NCI-H2171 (cell line): ENCODE data around the gene ALCAM.

ENCODE experiments used
- DNase-seq: peaks from one replicate; lab custom pipeline; 2025; lab: John Stamatoyannopoulos, UW

Gene ALCAM

DNA sequence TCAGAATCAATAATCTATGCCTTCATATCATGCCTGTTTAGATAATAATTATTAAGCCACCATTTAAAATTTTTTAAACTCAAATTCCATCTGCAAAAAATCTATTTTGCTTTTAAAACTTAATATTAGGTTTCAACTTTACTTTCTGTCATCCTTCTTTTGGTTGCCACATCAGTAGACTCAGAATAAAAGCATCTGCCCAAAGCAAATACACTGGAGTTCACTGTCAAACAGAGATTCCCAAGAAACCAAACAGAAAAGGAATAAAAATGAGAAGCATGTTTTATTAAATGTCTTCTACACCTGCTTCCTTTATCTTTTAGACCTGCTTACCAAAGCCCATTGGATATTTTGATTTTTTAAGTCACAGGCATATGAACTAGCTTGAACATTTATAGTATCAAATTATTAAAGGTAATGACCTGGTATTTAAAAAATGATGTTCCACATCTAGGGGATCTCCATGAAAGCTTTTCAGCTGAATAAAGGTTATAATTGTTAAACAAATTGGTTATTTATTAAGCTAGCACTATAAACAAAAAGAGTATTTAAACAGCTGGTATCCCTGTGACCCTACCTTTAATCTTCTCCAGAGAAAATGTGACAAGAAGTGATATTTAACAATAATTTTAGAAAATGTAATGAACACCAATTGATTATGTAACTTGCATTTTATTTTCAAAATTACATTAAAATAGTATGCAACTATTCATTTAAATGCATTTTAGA lies 62.5 kb downstream of the ALCAM start:
- DNase-seq = no peak

DNA sequence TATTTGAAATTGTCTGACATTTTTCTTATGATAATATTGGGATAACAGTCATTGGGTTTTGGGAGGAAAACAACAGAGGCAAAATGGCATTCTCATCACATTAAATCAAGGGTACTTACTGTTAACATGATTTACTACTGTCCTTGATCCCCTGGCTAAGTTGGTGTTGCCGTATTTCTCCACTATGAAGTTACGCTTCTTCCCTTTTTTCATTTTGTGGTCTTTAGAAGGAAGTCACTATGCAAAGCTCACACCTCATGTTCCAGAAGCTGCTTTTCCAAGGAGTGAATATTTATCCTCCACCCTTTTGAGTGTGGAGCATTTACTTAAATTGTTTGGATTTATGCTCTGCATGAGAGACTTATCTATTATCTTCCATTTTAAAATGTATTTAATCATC lies 63.7 kb downstream of the ALCAM start:
- no peak for DNase-seq

DNA sequence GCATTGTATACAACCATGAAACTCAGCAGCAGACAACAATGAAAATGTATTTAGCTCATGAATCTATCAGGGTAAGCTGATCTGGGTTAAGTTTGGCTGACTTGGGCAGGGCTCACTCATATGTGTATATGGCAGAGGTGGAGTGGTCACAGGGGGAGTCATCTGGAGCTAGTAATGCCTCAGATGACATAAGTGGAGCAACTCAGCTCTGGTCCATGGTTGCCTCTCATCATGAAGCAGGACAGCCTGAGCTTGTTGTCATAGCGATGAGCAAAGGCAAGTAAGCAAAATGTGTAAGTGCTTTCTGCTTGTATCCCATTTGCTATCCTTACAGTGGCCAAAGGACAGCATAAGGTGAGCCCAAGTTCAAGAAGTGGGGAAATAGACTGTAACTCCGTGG lies 64.5 kb downstream of the ALCAM start:
- DNase-seq = no peak

DNA sequence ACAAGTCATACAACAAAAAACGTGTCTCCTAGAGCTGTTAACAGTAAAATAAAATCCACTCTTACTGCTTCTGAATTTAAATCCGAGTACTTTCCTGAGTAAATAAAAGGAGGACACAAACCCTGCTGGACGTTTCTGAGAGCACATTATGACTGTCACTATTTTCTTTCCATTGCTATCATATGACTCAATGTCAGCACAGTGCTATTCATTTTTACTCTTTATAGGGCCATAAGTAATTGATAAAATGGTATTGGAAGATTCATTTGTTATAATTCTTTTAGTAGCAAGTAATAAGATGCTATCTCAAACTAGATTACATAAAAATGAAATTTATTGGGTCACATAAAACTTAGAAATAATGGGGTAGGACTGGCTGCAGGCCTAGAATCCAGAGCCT lies 68.6 kb downstream of the ALCAM start:
- no peak for DNase-seq

DNA sequence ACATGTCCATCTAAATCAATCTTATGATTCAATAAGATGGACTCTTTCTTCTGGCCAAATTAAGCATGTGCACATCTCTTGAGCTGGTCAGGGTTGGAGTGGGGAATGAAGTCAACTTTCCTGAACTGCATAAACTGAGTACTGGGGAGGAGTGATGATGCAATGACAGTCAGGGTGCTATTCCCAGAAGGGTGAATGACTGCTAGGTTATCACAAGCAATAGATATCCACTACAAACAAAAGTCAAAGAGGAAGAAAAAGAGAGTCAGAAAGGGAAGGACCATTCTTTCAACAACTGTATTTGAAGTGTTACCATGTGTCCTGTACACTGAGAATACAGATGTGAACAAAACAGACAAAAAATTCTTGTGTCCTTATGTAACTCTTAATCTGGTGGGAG lies 70.0 kb downstream of the ALCAM start:
- no peak for DNase-seq

DNA sequence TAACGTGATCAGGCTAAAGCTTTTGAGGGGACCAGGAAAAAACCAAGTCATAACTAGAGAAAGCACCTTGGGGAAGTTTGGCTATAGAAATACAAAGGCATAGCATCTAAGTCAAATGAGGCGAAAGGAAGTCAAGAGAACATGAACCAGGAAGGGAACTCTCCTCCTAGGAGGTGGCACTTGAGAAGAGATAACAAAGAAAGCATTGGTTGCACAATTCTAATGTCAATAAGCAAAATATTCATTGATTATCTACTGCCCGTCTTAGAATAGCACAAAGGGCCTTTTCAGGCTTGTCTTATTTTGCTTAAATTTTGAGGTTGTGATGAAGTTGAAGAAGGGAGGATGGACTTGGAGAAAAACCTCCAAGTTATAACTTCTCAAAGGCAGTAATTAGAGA lies 73.4 kb downstream of the ALCAM start:
- no peak for DNase-seq

DNA sequence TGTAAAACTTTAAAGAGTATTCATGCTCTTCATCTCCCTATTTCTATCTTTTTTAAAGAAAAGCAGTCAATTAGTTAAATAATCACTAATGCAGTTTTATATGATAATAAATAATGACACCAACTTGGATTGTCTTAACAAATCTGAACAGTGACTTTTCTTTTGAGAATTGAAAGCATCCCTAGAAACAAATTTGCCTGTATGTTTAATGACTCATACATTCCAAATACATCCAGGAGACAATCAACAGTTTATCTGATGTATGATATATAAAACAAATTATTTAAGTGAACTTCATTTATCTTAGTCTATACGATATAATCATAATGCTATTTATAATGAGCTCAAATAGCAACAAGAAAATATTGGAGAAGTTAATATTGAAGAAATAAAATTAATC lies 78.0 kb downstream of the ALCAM start:
- DNase-seq = no peak

DNA sequence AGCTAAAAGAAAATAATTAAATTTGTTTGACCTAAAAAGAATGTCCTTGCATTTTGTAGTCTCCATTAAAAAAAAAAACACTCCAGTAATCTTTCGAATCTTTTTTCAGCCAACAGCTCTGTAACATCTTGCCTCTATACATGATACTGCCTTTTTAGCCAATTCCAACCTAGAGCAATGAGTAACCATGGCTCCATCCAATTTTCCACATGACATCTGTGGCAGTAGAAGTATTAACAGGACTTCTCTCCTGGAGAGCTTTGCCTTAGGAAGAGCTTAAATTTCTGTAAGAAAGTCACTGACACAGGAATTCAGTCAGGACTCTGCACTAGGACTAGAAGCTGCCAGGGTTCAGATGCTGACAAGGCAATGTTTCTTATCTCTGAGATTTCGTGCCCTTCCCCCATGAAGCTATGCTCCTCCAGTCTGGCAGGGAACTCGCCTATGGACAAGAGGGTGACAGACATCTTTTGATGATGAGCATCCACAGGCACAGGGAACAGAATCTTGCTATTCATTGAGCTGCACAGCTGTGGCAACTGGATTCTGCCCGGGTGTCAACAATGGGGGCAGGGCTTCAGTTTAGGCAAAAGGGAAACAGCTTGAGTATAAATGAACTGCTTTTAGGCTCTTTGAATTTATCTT lies 81.8 kb downstream of the ALCAM start:
- no peak for DNase-seq

DNA sequence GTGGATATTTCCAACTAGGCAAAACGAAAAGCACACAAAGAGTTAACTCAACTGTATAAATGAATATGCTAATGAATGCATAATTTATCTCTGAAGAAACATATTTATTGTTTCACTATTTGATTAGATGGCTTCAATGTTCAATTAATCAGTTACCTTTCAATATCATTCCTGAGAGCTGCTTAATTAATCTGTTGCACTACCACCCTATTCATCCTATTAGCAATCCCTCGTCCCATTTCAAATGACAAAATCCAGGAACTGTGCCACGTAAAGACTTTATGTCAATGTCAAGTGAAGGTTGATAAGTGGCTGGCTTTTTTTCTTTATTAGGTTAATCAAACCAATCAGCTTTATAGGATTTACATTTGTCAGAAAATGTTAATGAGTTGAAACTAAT lies 82.7 kb downstream of the ALCAM start:
- DNase-seq = no peak

DNA sequence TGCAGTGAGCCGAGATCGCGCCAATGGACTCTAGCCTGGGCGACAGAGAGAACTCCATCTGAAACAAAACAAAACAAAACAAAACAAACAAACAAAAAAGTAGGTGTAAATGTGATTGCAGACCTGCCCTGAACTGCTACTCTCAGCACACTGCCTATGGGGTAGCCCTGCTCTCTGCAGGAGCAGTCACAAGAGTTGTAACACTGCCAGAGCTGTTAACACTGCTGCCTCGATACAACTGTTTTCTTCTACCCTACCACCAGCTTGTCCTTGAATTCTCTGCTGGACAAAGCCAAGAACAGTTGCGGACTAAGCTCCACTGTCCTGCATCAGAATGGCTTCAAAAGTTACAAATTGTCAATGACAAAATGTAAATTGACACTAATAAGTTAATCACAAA lies 89.3 kb downstream of the ALCAM start:
- no peak for DNase-seq

DNA sequence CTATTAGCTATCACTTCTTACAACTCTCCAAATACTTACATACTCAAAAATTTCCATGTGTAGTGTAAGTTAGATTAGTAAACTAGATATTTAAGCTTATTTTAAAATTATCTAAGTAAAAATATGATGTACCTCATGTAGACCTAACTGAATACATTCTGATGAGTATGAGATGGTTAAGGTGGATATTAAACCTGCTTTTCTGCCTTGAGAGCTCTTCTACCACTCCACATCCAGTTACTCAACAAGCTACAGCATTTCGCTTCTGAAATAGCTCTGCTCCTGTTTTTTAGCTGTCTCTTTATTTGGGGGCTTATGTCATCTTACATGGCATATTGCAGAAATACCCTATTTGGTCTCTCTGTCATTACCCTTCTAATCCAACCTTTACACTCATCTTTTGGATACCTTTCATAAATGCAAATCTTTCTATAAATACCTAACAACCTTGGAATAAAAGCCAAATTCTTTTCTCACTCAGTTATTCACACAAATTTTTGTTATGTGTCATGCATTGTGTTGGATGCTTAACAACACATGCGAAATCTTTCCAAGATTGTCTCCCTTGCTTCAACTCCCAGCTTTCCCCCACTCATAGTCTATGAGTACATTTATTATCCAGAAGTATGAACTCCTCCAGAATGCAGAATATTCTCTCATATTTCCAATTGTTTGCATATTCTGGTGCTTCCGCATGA lies 92.0 kb downstream of the ALCAM start:
- no peak for DNase-seq

DNA sequence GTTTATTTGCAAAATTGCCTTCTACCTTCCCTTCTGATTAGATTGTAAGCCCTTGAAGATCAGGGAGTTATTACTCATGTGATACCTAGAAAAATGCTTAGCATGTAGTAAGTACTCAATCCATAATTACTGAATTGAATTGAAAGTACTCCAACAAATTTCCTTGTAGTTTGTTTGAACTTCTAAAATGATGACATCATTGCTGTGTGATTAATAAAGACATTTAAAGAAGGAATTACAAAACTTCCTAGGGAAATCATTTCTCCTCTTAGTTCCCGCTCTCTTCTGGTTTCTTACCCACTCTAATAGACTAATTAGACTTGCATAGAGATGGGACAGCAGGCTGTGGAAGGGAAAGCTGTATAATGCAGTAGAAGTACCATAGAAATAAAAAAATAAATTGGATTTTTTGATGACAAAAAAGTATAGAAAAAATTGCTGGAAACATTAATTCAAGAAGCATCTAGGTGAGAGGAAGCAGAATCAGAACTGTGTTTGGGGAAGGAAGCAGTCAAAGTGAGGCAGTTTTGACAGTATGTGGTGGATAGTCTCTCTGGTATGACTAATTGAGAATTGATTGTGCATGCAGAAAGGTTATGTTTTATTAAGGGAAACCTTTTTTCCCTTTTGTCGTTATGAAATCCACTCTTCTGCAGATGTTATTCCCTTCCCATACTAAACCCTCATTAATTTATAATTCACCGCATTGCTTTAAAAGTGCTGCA lies 93.0 kb downstream of the ALCAM start:
- DNase-seq = no peak

DNA sequence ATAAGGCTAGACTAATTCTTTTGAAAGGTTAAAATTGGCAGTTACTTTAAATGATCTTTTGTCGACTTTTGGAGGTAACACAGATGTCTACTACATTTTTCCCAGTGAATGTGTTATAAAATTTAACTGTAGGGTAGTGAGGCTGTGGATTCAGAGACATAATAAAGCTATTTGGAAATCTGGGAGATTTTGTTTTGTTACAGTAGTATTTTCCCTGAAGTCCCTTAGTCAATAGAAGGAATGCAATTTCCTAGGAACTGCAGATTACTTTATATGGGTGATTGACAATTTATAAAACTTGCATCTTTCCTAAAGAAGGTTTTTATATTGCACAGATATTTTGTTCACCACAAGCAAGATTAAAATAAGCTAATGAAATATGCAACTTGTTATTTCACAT lies 96.9 kb downstream of the ALCAM start:
- no peak for DNase-seq

DNA sequence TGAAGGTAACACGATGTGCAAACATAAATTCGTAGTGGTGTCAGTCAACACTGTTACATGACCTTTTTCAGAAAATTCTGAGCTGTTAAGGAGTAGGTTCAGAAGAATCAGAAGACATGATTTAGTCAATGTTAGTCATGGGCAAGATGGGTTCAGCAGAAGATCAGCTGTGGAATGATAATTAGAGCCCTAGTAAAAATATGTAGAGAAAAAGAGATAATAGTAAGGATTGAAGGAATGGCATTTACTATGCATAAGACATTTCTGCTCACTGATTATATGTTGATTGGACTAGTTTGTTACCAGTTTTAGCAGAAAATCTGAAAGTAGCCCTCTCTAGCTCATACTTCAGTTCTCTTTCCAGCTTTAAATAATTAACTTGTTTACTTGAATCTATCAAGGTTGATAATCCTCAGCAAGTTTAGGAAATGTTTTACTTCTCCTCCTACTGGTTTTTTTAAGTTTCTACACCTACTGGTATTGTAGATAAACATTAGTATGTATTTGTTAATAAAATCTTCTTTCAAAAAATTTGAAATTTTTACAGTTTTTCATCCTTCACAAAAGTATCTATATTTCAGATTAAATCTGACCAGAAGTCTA lies 98.6 kb downstream of the ALCAM start:
- DNase-seq = no peak

DNA sequence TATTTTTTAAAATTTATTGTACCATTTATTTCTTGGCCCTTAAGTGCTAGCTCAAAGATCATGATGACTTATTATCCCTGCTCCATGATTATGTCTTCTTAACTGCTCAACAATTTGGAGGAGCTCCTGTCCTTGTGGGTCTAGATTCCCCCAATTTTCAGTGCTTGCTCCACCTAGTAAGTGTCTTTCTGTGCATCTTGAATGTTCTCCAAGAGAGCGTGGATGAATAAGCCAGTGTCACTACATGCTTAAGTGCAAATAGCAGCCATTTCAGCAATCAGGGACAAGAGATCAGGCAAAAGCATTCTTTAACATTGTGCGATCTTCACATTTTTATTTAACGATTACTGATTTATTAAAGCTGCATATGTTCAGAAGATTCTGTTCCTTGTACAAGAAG lies 99.4 kb downstream of the ALCAM start:
- DNase-seq = no peak

DNA sequence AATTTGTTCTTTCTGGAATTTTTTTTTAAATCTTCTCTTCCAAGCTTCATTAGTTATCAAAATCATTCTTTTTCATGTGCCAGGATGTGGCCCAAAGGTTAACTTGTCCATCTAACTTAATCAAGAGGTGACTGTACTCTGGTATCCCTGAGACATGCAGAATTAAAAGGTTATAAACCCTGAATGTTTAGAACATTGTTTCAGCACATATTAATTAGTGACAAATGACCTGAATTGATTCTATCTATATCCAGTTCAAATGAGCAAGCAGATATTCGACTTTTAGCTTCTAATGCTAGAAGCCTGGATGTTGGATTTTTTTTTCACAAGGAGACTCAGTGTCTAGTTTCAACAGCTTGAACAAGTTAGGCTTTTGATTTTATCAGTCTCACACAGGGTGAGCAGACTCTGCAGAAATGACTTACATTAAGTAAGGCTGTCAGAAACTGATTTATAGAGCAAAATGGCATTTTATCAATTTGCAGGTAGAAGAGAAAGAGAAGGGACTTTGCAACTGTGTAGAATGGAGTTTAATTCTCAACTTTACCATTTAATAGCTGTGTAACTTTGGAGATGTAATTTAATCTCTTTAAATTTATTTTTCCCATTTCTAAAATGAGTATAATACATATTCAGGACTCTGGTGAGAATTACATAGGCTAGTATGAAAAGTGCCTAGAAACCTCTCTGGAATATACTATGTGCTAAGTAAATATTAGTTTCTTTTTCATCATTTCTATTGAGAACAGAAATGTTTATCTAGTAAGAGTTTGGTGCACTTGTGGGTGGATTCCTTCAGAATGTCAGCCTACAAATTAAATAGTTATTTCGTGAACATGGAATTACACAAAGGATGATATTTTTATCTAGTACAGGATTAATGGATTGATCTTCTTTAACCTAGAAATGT lies 100.0 kb downstream of the ALCAM start:
- peak; percentile 8 for DNase-seq

DNA sequence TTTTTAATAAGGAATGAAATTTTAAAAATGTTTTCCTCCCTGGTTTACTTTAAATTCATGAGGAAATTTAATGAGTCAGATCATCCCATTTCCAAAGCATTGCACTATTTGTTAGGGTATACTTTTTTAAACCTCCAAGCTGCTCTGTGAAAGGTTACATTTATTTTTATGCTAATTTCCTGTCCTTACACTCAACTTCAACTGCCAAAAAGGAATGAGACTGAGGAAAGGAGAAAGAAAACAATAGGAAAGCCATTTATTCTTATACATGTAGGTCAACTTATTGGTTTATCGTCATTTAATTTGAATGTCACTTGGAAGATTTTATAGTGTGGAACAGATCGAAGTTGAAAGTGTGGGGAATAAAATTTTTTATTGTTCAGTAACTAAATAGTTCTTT lies 104.1 kb downstream of the ALCAM start:
- no peak for DNase-seq

DNA sequence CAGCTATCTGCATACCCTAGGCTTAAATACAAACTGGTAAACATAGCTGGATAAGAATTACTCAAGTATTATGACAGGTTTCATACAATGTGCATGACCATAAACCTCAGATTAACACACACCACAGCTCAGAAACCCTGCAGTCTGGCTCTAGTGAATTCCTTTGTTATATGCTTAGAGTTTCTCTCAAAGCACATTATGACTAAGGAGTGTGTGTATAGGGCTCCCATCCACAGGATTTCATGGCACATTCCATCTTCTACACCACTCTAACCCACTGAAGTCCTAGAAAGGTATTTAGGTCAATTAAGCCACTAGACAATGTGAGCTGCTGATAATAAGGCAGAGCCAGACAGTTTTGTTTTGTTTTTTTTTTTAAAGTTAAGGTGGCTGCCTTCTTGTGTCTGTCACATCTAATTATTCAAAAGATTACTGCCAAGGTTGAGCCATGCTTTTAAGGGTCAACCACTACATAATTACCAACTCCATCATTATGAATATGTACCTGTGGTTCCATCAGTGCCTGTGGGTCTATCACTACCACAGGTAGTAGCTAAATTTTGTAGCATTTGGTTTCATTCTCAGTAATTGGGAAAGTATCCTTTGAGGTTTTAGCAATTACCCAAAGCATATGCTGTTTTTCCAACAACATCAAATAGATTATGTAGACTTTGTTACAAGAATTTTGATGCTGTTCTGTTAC lies 107.0 kb downstream of the ALCAM start:
- DNase-seq = no peak

DNA sequence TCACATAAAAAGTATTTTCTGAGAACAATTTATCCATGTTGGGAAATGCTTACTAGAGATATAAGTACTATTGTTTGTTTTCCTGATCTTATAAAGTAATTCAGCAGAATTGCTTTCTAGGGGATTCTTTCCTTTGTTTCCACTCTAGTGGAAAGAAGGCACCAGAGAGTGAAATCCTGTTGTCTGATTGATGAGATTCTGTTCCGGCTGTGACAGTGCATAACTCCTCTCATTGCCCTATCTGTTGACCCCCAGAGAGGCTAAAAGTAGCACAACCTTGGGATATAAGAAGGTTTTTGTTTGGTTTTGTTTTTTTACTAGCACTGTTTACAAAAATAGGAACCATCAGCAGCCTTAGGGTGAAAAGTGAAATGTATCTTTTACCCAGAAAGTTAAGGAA lies 114.1 kb downstream of the ALCAM start:
- DNase-seq = no peak

DNA sequence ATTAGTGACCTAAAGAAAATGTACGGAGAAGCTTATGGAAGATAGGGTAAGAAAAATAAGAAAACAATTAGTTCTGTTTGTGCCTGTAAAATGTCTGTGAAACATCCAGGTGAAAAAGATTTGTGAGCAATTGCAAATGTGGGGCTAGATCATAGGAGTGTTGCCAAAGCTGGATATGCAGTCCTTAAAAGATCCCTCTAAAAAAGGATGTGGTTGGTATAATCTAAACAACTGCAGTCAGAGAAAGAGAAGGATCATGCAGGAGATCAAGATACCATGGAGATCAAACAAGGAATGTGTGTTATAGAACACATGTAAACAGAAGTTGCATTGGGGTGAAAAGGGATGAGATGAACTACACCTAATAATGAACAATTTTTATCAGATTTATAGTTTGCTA lies 116.8 kb downstream of the ALCAM start:
- no peak for DNase-seq

DNA sequence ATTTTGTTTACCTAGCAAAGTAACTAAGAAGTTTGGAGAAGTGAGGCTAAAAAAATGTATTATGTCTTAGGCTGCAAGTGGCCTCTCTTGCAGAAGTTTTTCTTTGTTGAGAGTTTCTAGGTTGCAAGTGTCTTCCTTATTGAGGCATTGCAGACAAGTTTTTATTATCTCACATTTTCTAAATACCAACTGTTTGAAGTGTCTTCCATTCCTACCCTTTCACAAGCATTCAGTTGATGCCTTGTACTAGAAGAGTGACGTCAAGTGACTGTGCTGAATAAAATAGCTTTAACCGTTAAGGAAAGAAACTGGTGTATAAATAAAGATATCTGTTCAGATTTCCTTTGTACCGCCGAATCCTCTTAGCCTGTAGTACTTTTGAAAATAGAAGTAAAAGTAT lies 123.3 kb downstream of the ALCAM start:
- no peak for DNase-seq
